GM12878 (cell line): ENCODE data around the gene SLC25A11. TPM values are rescaled to one million over a fixed set of nuclear protein-coding genes. Genes with fewer than 3 reads are reported as not detected.

ENCODE experiments used
- BMI1 ChIP-seq: fragments of 450-650 bp; IDR thresholded peaks from 2 replicates; pipeline ENCODE4 v1.6.1; 2016; ENCODE audit warnings: mild to moderate bottlenecking, moderate library complexity, borderline replicate concordance
- CTCF ChIP-seq, 3 experiments: IDR thresholded peaks in 2 of 3; conservative IDR thresholded peaks in 1 of 3; 2 replicates each; pipeline ENCODE4 v1.5.1; 2011; ENCODE audit warnings: low read depth in 3 of 3, low read length in 3 of 3, mild to moderate bottlenecking in 3 of 3, control low read depth in 2 of 3, moderate library complexity in 2 of 3, inconsistent platforms in 1 of 3, mixed read lengths in 1 of 3; ENCODE audit not compliant: control insufficient read depth in 2 of 3, insufficient read depth in 1 of 3; ENCODE audit errors: extremely low read depth in 1 of 3
- ELK1 ChIP-seq: IDR thresholded peaks from 2 replicates; pipeline ENCODE4 v1.6.1; 2012; ENCODE audit warnings: low read depth, low read length, improper control_type of control experiment
- HSF1 ChIP-seq: fragments of 150-350 bp; IDR thresholded peaks from 2 replicates; pipeline ENCODE4 v1.6.1; 2014; ENCODE audit warnings: mild to moderate bottlenecking, low read depth, low read length
- POLR2A ChIP-seq: IDR thresholded peaks from 2 replicates; pipeline ENCODE4 v1.6.1; 2011; ENCODE audit warnings: low read depth, mild to moderate bottlenecking, low read length
- RCOR1 ChIP-seq: conservative IDR thresholded peaks from 2 replicates; pipeline ENCODE4 v1.6.1; 2012; ENCODE audit warnings: low read depth, low read length, improper control_type of control experiment
- ZNF217 ChIP-seq: fragments of 450-650 bp; IDR thresholded peaks from 2 replicates; pipeline ENCODE4 v1.6.1; 2017; ENCODE audit warnings: antibody characterized with exemption, mild to moderate bottlenecking
- polyA plus RNA-seq, 11 experiments: library from polyadenylated mRNA; depleted of rRNA in 4 of 11; unstranded in 6 of 11; stranded (reverse) in 5 of 11; fragments of >200 nt; fragmentation: Nextera tagmentation in 4 of 11; fragmentation: Illumina TruSeq in 1 of 11; extraction: Ambion mirVana in 4 of 11; extraction: Trizol in 1 of 11; gene quantifications; 1 replicate in 1 of 11; 2 replicates in 10 of 11; pipeline versions ENCODE4 v1.2.1 to v1.2.3, GENCODE V29; 2011 to 2016; ENCODE audit warnings: inconsistent platforms in 2 of 11, missing spikeins in 2 of 11, low read depth in 1 of 11
- total RNA-seq, 4 experiments: library from RNA; depleted of rRNA in 3 of 4; stranded (reverse); fragments of >200 nt in 3 of 4; fragmentation: Illumina TruSeq in 1 of 4; extraction: Trizol in 1 of 4; gene quantifications; 2 replicates each; pipeline versions ENCODE4 v1.2.1 to v1.2.3, GENCODE V29; 2013 to 2021

SLC25A11 gene
- total and polyA plus RNA-seq, 10 of the 15 experiments (the other 5 are each of a cell fraction or from before 2014, with no cell fraction given): 5.8 to 142 (median 65.0) TPM

GRCh38 chr17:4934173-4934979 lies 5.5 kb downstream of the SLC25A11 start (continued):
- TF ChIP-seq ELK1: no peak
- TF ChIP-seq CTCF (IDR thresholded peaks at IDR 0.05 in 2 of 3, conservative IDR thresholded peaks at IDR 0.05 in 1 of 3; ENCODE audit: control insufficient read depth in 2 of 3, extremely low read depth in 1 of 3, insufficient read depth in 1 of 3, low read depth in 3 of 3, low read length in 3 of 3): peak; percentile 15 to 33 (median 27); a peak in 1 of 6 replicates
- no peak for TF ChIP-seq ZNF217
- peak; percentile 62 for TF ChIP-seq POLR2A
- no peak for TF ChIP-seq BMI1
- TF ChIP-seq HSF1: no peak
- no peak for TF ChIP-seq RCOR1
